ELR (cell line): ENCODE measurements around the gene NCKAP5.

Experiments
- DNase-seq: peaks from one replicate; pipeline ENCODE4 v3.0.0-alpha.2; 2015; ENCODE audit warnings: low read depth

Gene NCKAP5

DNA sequence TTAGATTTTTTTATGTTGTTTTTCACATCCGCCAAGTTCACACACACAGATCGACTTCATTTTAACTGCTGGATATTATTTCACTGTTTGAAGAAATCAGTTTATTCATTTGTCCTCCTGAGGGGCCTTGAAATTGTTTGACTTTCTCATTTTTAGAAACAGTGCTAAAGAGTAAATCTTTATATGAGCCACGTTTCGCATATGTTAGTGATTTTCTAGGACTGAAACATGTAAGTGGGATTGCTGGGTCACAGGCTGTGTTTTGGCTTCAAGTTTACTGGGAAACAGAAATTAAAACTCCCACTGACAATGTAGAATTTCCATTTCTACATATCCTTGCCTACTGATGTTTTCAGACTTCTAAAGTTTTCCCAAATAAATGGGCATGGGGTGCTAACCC, 363.8 kb downstream of the NCKAP5 start:
- DNase-seq, result no peak

DNA sequence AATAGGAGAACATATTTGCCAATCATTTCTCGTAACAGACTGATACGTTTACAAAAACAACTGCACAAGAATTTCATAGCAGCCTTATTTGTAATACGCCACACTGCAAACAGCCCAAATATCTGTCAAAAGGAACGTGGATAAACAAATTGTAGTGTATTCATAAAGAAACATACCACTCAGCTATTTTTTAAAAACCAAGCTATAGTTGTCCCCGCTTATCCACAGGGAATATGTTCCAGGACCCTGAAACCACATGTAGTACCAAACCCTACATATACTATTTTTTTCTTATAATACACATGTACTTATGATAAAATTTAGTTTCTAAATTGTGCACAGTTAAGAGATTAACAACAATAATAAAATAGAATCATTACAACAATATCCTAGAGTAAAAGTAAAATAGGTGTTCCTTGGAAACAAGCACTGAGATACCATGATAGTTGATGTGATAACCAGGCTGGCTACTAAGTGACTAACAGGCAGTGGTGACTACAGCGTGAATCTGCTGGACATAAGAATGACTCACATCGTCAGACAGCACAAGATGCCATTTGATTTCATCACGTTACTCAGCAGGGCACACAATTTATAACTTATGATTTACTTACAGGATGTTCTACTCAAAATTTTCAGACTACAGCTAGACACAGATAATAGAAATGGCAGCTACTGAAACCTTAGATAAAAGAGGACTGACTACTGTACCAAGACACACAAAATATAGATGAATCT, 367.4 kb downstream of the NCKAP5 start:
- peak; percentile 97 for DNase-seq

DNA sequence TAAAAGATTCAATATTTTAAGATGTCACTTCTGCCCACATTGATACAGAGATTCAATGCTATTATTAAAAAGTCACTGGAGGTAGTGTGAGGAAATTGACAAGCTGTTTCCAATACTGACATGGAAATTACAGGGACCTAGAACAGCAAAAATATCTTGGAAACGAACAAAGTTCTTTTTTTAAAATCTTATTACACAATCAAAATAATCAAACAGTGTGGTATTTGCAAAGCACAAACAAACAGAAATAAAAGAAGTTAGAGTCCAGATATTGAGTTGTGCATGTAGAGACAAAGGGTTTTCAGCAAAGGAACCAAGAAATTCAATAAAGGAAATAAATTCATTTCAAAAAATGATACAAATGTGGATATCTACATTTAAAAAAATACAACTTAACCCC, 369.6 kb downstream of the NCKAP5 start:
- no peak for DNase-seq

DNA sequence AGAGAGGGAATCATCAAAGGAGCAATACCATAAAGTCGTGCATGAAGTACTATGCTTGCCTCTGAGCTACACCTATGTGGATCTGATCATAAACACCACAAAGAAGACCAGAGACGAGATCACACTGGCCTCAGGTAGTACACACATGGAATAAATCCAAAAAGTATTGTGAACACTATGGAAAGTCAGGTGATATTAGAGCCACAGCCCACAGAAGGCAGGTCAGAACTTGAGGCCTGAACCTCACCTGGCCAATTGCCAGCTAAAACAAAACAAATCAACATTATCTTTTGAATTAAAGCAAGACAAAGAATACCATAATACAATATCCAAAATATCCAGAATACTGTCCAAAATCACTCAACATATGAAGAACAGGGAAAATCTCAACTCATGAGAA, 371.1 kb downstream of the NCKAP5 start:
- DNase-seq, result no peak

DNA sequence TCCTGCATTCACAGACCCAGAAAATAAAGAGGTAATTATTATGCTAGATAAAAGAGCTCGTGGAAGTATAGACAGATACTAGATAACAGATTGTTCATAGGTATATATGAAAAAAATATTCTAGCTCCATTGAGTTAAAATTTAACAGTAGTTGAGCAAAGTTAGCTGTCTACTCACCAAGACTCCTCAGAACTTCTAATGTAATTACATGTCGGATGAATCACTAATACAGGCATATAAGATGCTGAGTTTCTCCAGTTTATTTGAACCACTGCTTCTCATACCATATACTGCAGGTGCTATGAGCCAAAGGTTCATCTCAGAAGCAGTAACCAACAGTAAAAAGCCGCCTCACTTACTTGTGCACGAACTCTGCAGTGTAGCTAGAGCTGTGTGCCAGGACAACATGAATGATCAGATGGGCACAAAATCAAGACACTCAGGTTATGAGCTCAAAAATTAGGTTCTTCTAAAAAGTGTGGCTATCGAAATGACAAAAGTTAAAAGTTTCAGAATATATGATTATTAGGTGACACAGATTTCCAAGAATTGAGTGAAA, 373.4 kb downstream of the NCKAP5 start:
- peak; percentile 11 for DNase-seq

DNA sequence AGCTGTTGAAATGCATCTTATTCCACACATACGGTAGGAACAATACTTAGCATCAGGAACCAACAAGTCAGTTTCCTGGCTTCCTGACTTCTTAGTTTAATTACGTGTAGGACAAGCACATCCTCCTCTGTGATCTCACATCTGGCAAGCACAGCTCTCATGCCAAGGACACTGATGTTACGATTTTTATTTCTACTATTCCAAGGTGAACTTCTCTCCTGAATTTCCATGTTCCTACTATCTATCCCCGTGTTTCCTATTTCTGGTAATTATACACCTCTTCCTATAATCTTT, 374.0 kb downstream of the NCKAP5 start:
- DNase-seq, result no peak

DNA sequence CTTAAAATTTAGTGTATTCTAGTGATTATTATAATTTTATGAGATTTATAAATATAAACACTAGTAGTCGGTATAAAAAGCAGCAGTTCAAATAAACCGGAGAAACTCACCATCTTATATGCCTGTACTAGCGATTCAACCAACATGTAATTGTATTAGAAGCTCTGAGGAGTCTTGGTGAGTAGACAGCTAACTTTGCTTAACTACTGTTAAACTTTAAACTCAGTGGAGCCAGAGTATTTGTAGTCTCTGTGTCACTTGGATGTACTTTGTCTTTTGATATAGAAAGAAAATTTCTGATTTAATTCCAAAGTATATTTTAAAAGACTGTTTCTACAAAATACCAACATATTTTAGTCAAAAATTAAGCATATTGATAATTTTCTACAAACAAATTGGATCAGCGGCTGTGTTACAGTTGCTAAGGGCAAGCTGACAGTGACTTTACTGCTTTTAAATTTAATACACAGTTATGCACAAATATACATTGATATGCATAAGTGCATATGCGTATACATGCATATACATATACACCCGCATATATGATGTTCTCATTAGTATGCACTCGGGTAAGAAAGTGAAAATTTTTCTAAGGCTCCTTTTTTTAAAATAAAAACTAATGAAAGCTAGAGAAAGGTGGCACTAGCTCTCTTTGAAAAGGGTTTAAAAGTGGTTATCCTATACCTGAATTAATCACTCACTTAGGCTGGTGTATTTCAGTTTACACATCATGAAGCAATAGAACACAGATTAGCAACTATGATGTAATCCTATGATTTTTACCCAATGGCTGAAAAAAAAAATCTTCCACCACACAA, 374.5 kb downstream of the NCKAP5 start:
- DNase-seq, result peak; percentile 13

DNA sequence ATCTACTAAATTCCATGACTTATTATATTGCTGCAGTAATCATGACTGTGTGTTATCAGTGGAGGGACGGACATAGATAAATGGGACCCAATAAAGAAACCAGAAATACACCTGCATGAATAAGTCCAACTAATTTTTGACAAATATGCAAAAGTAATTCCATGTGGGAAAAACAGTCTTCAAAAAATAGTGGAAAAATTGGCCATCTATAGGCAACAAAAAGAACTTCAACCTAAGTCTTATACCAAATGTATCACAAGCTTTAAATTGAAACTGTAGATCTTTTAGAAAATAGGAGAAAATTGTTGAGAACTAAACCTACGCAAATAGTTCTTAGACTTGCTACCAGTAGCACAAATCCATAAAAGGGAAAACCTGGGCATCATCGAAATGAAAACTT, 376.2 kb downstream of the NCKAP5 start:
- DNase-seq, result peak; percentile 7

DNA sequence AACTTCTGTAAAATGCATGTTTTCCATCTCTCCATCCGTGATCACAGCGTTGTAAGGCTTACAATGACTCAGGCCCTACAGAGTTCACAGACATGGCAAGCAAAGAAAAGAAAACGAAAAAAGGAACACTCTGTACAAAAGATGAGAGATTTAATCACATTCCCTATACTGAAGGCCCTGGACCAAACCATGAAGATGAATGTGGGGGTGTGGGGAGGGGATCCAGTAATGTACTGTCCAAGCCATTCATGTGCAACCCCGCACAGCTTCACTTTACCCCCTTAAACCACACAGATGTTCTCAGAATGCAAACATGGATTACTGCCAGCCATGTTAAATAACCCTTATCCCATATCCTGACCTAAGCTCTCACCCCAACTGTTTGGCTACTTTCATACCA, 391.1 kb downstream of the NCKAP5 start:
- no peak for DNase-seq

DNA sequence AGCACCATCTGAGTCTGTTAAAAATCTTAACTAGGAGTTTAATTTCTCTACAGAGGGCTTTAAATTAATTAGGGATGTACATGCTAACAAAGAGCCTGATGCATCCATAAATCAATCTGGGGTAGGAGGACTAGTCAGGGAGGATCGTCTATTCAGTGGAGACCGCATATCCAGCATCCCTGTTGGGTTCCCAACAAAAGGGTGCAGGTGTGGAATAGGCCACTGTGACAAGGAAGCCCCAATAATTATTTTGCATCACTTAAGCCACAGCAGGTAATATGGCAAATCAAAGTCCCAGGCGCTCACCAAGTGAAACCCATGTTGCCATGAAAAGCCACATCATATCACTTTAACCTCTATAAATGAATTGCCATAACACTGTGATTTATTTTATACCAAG, 392.3 kb downstream of the NCKAP5 start:
- no peak for DNase-seq

DNA sequence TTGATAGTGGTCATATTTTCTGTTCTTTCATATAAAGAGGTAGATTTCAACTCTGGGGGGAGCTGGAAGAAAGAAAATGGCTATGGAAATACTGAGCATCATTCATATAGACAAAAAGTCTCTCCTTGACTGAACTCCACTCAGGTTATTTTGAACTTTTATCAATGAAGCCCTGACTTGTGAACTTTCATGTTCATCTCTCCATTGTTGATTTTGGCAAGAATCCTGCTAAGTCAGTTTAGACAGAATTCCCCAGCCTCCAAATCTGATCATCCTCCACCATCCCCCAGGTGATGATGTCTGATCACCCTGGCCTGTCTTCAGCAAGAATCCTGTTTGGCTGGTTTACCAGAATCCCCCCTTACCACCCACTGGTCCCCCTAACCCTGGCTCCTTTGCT, 395.0 kb downstream of the NCKAP5 start:
- no peak for DNase-seq

DNA sequence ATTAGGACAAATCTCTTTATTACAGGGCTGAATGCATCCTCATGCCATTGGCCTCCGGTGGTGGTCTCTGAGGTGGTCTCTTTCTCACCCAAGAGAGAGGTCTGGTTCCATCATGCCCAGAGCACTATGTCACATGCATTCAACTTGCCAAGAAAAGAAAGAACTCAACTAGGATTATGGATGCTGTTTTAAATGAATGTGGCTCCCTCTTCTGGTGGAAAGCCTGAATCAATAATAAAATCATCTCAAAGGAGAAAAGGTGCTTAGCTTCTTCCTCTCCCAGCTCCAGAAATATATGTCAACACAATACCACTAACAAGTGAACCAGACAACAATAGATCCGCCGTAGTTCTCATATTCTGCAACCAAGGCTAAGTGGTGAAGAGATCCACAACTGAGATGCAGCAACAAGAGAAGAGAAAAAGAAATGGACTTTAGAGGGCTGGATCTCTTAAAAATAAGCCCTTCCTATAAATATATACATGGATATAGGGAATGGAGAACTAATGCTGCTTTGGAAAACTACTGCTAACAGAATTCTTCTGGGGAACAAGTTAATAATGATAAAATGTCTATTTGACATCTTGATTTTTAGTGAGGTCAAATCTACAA, 396.8 kb downstream of the NCKAP5 start:
- DNase-seq, result peak; percentile 78

DNA sequence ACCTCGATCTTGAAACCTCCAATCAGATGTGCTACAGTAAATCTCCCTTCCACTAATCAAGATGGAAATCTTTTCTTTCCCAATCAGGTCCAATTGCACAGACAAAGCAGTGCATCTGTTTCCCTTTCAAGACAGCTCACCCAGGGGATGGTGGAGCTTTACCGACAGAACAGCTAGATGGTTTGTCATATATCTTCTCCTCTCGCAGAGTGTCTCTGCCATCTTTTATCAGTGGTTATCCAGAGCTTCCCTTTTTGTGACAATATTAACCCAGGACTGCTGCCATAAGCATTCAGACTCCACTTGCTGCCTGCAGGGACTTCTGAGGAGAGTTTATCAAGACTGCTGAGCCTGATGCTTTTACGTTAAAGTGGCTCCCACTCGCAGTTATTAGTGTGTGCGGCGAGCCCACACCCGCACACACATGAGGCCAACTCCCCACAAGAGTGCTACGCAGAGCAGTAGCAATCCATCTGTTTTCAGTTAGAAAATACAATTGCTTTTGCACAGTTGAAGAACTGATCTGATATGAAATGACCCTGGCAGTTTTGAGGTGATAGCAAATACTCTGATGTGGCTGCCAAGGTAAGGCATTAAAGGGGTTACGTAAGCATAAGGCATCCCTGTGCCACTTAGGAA, 398.9 kb downstream of the NCKAP5 start:
- DNase-seq, result no peak

DNA sequence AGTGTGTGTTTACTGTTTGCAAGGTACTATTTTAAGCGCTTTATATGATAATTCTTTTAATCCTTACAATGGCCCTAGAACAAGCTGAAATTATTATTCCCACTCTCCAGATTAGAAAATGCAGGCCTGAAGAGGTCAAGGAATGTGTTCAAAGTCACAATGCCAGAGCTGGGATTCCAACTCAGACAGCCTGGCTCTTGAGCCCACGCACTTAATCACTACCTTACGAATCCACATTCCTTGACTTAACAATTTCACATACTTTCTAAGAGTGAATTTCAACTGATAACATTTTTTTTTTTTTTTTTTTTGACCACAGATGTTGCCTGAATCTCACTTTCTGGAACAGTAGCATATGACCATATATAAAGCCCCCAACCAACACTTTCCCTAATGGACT, 400.3 kb downstream of the NCKAP5 start:
- DNase-seq, result no peak

DNA sequence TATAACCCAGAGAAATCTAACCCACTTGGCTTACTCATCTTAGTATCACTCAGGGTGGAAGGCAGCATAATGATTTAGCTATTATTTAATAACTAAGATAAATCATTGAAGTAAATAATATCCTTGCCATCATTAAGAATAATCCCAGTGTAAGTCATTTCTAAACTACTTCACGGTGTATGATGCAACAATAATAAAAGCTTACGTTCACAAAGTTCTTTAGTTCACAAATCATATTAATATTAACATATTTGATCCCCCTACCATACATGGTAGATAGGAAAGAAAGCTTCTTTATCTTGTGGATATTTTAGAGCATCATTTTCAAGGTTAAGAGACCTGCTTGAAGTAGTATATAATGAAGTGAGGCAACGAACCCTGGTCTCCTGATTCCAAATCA, 401.0 kb downstream of the NCKAP5 start:
- DNase-seq, result no peak

DNA sequence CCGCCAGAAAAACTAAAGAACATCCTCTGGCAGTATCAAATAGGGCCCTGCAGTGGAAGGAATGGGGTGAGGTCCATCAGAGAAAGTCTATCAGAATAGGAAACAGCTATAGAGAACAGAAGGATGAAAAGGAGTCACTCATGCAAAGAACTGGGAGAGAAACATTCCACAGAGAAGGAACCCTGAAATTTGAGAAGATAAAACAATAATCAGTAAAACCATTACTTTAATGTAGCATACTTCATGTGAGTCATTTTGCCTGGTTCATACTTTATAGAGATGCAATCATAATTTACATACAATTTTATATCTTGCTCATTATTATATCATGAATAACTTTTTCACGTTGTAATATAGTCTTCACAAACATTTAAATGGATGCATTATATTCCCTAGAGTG, 402.2 kb downstream of the NCKAP5 start:
- peak; percentile 40 for DNase-seq

DNA sequence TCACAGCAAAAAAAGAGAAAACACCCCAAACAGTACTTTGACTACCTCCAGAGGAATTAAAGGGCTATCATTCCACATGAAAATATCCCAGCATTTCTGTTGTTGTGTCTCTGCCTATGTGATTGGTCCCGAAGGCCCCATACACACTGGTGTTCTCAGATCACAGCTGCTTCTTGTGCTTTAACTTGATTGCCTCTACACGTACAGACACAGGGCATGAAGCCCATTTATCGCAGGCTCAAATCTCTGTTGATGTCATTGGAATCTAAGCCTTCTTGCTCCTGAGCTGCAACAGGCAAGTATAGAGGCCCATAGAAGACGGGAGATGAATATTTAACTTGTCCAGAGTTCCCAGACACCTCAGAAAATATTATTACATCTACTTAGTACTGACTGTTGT, 405.2 kb downstream of the NCKAP5 start:
- no peak for DNase-seq

DNA sequence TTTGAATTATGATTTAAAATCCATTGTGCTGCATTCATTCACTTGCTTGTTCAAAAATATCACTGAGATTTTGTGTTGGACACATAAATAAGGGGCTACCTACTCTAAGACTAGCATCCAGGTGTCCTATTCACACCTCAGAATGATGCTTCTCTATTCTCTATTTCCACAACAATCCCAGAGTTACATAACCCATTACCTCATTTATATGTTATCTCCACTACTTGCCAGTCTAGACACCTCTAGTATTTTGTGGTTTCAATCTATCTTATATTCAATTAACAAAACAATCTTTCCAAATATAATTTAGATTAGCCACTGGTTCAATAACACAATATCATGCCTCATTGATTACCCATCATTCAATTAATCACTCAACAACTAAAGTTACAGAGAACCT, 409.8 kb downstream of the NCKAP5 start:
- no peak for DNase-seq

DNA sequence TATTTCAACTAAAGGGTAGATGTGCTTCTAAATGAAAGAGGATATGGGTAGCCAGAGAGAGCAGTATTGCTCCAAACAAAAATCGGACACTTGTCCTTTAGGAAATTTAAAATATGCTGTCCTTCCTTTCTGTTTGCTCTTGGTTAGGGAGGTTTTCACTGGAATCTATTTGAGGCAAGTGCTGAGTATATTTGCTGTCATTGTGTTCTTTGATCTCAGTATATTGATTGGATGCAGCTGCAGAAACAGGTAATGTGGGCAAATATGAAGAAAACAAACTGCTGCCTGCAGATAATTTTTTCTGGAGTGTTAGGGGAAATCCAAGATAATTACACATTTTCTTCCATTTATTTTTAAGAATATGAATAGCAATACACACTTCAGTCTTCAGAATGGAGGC, 410.2 kb downstream of the NCKAP5 start:
- DNase-seq, result no peak

DNA sequence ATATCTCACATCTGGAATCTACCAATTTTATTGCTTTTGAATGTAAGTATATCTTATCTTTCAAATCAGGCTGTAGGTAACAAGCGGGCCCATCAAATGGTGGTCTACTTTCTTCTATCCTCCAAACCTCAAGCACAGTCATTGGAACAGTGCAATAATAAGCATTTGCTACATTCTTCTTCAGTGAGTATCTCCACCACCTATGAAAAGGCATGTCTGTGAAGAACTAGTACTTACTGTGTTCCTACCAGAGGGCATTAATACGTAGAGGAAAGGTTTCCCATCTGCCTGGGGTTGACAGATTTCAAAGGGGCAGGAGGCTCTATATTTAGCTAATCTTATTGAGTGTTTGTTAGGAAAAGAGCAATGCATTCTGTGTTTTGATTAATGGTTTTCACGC, 411.1 kb downstream of the NCKAP5 start:
- peak; percentile 47 for DNase-seq

DNA sequence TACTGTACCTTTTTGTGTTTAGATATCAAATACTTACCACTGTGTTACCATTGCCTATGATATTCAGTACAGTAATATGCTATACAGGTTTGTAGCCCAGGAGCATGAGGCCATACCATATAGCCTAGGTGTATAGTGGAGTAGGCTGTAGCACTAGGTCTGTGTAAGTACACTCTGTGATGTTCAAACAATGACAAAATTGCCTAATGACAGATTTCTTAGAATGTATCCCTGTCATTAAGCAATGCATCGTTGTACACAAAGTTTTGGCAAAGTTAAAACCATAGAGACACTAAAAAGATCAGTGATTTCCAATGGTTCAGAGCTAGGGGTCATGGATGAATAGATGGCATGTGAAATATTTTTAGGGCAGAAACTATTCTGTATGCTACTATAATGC, 415.5 kb downstream of the NCKAP5 start:
- DNase-seq, result no peak

DNA sequence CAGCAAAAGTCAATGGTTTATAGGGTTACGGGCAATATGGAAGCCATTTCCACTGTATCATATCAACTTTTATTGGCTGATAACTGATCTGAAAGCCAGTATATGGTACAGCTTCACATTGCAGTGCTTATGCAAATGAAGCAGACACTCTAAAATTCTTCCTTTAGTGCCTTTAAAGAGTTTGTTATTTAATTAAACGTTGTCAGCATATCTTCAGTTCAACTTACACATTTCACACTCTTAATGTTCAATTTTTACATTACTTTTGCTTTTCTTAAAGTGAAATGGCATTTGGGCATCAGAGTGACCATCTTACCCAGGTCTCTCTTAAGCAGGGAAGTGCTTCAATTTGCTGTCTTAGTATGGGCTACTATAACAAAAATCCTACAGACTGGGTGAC, 420.1 kb downstream of the NCKAP5 start:
- DNase-seq, result no peak

DNA sequence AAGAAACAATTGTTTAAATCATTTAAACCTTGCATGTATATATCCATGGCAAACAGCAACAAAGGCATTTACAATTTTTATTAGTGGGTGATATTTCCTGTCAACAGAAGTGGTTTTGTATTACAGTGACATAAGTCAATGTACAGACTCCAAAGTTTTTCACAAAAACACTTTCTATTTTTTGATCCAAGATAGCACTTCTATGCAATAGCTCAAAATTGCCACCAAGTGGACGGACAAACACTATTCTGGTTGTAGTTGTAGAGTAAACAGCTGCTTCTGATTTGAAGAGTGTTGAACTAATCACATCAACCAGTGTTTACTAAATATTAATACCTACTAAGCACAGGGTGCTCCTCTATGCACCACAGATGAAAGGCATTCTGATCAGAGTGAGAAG, 421.4 kb downstream of the NCKAP5 start:
- DNase-seq, result peak; percentile 54
